Measurements from ENCODE around the gene CMAS. TPM values are rescaled to one million over a fixed set of nuclear protein-coding genes. Genes with fewer than 3 reads are reported as not detected.

The CMAS gene
- total RNA-seq, 1 experiment from 2014 or later, result 41.5 TPM

- Mint-ChIP-seq H3K9me3 (ENCODE audit: unreplicated experiment) (no peaks in the 10 kb centered on the region), H3K4me3 (ENCODE audit: unreplicated experiment) (no peak overlapping the region), H3K4me1 (ENCODE audit: insufficient read depth, unreplicated experiment) (peaks cover 19% of the 10 kb centered on the region), H3K36me3 (ENCODE audit: insufficient read depth, unreplicated experiment) (no peaks in the 10 kb centered on the region), H3K27me3 (ENCODE audit: insufficient read depth, unreplicated experiment) (no peaks in the 10 kb centered on the region), H3K27ac (ENCODE audit: low read depth, unreplicated experiment) (no peak overlapping the region)
- BruUV-seq (replicated peaks), result no TSS peak
- intact Hi-C loops (cut with micrococcal nuclease), result no loop called here
- no peak for DNase-seq (ENCODE audit: unreplicated experiment)
- no peak for TF ChIP-seq CTCF (IDR thresholded peaks at IDR 0.05; ENCODE audit: unreplicated experiment)
- POLR2A ChIA-PET, result interaction anchor here (1.1 to 1.4 kb wide), 2 partner anchors 13 to 533 kb away, joined by 4 to 5 read pairs; partner anchors contain the start of genes GOLT1B and RECQL
- CTCF ChIA-PET, result interaction anchor here (0.7 to 1.1 kb wide), 2 partner anchors 16 to 401 kb away, joined by 3 to 4 read pairs; no protein-coding TSS in a partner anchor
These were observed 11.1 kb upstream of the CMAS start for GRCh38 chr12:22034709-22035506.

- no peak overlapping the region for H3K27ac Mint-ChIP-seq (ENCODE audit: low read depth, unreplicated experiment)
- ChIA-PET POLR2A (no interaction called here), CTCF (no interaction called here)
- no peaks in the 10 kb centered on the region for H3K9me3 Mint-ChIP-seq (ENCODE audit: unreplicated experiment)
- DNase-seq (ENCODE audit: unreplicated experiment), result no peak
- no peak overlapping the region for H3K4me3 Mint-ChIP-seq (ENCODE audit: unreplicated experiment)
- H3K27me3 Mint-ChIP-seq (ENCODE audit: insufficient read depth, unreplicated experiment), result no peaks in the 10 kb centered on the region
- TF ChIP-seq CTCF (IDR thresholded peaks at IDR 0.05; ENCODE audit: unreplicated experiment), result no peak
- intact Hi-C loops (cut with micrococcal nuclease), result no loop called here
- no peaks in the 10 kb centered on the region for H3K36me3 Mint-ChIP-seq (ENCODE audit: insufficient read depth, unreplicated experiment)
- peaks cover 38% of the 10 kb centered on the region for H3K4me1 Mint-ChIP-seq (ENCODE audit: insufficient read depth, unreplicated experiment)
- BruUV-seq (replicated peaks), result no TSS peak
These were observed 8.1 kb upstream of the CMAS start for GRCh38 chr12:22037947-22038346.

- Mint-ChIP-seq H3K4me3 (ENCODE audit: unreplicated experiment) (no peak overlapping the region), H3K27ac (ENCODE audit: low read depth, unreplicated experiment) (no peak overlapping the region), H3K27me3 (ENCODE audit: insufficient read depth, unreplicated experiment) (no peaks in the 10 kb centered on the region), H3K36me3 (ENCODE audit: insufficient read depth, unreplicated experiment) (no peaks in the 10 kb centered on the region), H3K9me3 (ENCODE audit: unreplicated experiment) (no peaks in the 10 kb centered on the region), H3K4me1 (ENCODE audit: insufficient read depth, unreplicated experiment) (peaks cover 46% of the 10 kb centered on the region)
- intact Hi-C loops (cut with micrococcal nuclease), result no loop called here
- no TSS peak for BruUV-seq (replicated peaks)
- TF ChIP-seq CTCF (IDR thresholded peaks at IDR 0.05; ENCODE audit: unreplicated experiment), result no peak
- DNase-seq (ENCODE audit: unreplicated experiment), result no peak
- POLR2A ChIA-PET, result no interaction called here
- CTCF ChIA-PET, result interaction anchor here (0.7 kb wide), 1 partner anchor 375 kb away, joined by 3 read pairs; no protein-coding TSS in a partner anchor
These were observed 7.3 kb upstream of the CMAS start for GRCh38 chr12:22038734-22039133.

- TF ChIP-seq CTCF (IDR thresholded peaks at IDR 0.05; ENCODE audit: unreplicated experiment), result no peak
- Mint-ChIP-seq H3K27me3 (ENCODE audit: insufficient read depth, unreplicated experiment) (no peaks in the 10 kb centered on the region), H3K36me3 (ENCODE audit: insufficient read depth, unreplicated experiment) (no peaks in the 10 kb centered on the region), H3K4me1 (ENCODE audit: insufficient read depth, unreplicated experiment) (peaks cover 49% of the 10 kb centered on the region), H3K9me3 (ENCODE audit: unreplicated experiment) (no peaks in the 10 kb centered on the region), H3K4me3 (ENCODE audit: unreplicated experiment) (no peak overlapping the region), H3K27ac (ENCODE audit: low read depth, unreplicated experiment) (no peak overlapping the region)
- ChIA-PET CTCF (no interaction called here), POLR2A (no interaction called here)
- intact Hi-C loops (cut with micrococcal nuclease), result no loop called here
- BruUV-seq (replicated peaks), result no TSS peak
- DNase-seq (ENCODE audit: unreplicated experiment), result no peak
These were observed 6.7 kb upstream of the CMAS start for GRCh38 chr12:22039361-22039760.

All from MCF 10A (cell line).